Hematopoietic multipotent progenitor cell treated with erythropoietin and hydrocortisone succinate and interleukin-3 and kit ligand, for 15 days (in vitro differentiated cells): Measurements from ENCODE around the gene ACER2.
"Not testable (repeated sequence)": the region's sequence is repeated elsewhere in the genome, so short reads cannot be mapped to it uniquely, and the experiment has no call there.

ENCODE experiments used
- DNase-seq: peaks from one replicate; pipeline ENCODE4 v3.0.0-alpha.2; 2015; ENCODE audit warnings: low spot score

The ACER2 gene

DNA sequence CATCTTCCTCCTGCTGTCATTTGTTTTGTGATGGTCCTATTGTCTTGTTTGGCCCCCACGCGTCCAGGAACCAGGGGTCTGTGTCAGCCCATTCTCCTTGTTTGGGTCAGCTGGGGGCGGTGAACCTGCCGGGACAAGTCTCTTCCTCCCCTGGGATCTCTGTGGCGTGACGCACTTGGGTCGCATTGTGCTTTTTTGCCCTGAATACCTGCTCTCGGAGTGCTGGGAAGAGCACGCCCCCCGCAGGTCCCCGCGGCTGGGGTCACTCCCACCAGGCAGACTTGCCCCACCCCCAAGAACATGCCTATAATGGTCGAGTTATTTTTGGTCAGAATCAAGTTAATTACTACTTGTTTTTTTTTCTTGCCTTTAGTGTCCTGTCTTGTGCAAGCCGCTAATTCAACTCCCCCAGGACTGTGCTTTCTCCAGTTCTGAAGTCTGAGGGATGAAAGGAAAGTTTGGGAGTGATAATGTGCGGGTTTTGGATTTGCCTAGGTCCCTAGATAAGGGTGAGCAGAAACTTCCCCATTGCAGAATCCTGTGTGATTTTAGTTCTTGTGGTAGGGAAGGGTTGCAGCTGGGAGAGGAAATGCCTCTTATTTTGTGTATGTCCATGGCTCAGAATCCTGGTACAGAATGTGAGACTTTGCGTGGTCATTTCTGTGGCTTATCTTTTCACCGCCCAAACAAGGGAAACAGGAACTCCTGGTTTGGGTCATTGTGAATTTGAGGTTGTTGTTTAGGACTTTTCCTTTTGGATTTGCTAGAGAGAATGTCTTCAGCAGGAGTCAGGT is 789 bp downstream of the ACER2 start:
- DNase-seq, result no peak

GRCh38 chr9:19410195-19410503 is 1.3 kb downstream of the ACER2 start:
- no peak for DNase-seq

- no peak for DNase-seq
Measured at GRCh38 chr9:19410594-19410993, 1.8 kb downstream of the ACER2 start.

DNA sequence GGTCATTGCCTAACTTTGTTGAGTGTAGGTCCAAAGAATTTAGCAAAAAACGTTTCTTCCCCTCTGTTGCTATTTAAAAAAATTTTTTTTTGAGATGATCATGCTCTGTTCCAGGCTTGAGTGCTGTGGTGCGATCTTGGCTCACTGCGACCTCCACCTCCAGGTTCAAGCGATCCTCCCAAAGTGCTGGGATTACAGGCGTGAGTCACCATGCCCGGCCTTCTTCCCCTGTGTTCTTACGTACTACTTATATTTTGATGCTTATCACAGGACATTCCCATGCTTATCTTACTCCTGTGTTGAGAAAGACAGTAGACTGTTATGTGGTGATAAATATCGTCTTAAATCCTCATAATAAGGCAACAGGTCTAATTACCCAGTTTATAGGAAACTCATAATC is 2.5 kb downstream of the ACER2 start:
- DNase-seq, result no peak

GRCh38 chr9:19413456-19413855 is 4.6 kb downstream of the ACER2 start:
- not testable (repeated sequence) for DNase-seq

- DNase-seq, result no peak
Measured at GRCh38 chr9:19416143-19416542, 7.3 kb downstream of the ACER2 start.

GRCh38 chr9:19420877-19421276 is 12.1 kb downstream of the ACER2 start:
- no peak for DNase-seq

DNA sequence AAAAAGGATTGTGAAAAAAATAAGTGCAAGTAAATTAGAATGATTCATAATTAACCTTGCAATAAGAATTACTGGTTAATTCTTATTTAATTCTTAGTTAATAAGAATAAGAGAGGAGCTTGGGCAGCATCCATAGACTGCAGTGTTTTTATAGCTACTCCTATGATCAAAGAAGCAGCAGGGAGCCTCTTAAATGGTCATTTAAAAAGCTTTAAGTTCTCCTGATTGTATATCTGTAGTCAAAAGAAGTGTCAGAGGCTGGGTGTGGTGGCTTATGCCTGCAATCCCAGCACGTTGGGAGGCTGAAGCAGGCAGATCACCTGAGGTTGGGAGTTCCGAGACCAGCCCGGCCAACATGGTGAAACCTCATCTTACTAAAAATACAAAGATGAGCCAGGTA is 14.4 kb downstream of the ACER2 start:
- DNase-seq, result no peak

DNA sequence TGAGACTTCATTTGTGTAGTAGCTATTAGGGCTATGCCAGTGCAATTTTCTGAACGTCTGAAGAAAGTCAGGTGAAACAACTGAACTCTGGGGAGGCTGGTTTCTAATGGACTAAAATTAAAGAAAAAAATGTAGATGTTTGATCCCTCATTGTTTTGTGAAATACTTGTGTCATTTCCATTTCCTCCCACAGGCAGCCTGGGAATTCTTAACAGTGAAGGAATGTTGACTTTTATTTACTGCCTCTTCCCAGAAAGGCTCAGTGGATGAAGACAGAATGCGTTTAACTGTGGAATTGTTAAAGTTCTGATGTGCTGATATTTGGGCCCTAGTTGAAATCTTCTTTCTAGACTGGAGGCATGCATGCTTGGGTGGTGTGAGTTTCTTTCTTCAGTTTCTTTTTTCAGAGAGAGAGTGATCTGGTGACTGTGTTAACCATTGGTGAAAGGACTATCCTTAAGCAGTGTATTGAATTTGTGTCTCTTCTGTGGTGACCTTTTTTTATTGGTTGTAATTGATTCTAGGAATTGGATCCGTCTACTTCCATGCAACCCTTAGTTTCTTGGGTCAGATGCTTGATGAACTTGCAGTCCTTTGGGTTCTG is 15.5 kb downstream of the ACER2 start:
- no peak for DNase-seq

DNA sequence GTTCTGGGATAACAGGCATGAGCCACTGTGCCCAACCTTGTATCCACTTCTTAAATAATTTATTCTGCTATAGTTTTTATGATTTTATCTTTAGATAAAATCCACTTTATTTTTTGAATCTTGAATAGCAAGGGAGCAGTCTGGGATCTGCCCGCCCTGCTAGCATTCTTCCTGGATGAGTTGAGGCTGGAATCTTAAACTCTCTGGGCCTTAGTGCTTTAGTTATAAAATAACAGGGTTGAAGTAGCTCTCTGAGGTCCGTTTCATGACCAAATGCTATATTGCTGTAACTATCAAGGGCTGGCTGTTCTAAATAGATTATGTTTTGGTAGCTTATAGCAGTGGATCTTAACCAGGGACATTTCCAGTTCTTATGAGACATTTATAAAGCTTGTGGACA is 20.8 kb downstream of the ACER2 start:
- no peak for DNase-seq

DNA sequence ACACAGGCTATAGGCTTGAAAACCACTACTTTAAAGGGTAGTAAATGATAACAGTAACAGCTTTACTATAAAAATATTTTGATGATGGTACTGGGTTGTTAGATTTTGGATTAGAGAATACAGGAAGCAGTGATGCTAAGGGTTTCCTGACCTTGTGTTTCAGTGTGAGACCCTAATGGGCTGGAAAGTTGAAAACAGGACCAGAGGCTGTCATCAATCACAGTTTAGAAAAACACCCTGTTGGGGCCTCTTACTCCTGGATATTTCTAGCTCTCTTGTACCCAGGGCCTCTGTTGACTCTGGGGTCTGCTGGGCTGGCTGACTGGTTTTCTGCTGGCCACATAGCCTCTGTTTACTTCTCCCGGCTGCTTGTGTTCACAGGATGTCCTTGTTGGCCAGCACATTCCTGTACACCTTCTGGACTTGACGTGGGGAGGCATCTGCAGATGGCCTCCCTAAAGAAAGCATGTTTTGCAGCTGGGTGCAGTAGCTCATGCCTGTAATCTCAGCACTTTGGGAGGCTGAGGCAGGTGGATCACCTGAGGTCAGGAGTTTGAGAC is 21.5 kb downstream of the ACER2 start:
- no peak for DNase-seq

DNA sequence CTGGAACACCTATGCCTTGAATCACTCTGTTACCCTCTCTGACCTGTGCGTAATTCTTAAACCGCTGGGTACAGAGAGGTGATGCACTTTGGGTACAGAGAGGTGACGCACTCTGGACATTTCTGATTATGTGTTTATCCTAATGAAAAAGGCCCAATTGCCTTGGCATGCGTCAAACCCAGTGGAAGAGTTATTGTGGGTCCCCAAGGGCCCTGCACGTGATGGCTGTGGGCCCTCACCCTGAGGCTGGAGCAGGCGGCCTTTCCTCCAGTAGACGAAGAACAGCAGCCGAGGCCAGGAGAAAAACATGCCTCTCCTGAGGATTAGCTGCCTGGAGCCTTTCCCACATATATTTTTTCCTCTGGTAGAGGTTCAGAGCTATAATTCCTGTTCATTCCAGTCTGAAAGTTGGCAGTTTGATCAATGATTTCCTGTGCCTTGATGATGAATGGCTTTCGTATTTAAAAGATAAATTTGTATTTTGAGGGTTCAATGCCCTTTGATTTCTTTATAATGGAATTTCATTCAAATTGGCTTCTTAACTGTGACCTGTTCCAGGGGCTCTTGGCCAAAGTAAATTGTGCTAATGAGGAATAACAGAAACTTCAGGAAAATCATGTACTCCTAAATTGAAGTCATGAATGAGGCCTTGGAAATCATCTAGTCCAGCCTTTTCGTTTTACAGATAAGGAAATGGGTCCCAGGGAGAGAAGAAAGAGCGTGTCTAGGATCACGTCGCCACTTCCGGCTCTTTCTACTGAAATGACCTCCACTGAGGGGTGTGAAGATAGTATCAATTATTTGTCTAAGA is 22.8 kb downstream of the ACER2 start:
- no peak for DNase-seq

GRCh38 chr9:19432473-19432872 is 23.7 kb downstream of the ACER2 start:
- DNase-seq, result no peak

DNA sequence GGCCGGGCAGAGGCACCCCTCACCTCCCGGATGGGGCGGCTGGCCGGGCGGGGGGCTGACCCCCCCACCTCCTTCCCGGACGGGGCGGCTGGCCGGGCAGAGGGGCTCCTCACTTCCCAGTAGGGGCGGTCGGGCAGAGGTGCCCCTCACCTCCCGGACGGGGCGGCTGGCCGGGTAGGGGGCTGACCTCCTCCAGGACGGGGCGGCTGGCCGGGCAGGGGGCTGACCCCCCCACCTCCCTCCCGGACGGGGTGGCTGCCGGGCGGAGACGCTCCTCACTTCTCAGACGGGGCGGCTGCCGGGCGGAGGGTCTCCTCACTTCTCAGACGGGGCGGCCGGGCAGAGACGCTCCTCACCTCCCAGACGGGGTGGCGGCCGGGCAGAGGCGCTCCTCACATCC is 24.9 kb downstream of the ACER2 start:
- DNase-seq, result not testable (repeated sequence)

- no peak for DNase-seq
Measured at GRCh38 chr9:19440376-19440775, 31.6 kb downstream of the ACER2 start.

- DNase-seq, result no peak
Measured at GRCh38 chr9:19440823-19441580, 32.2 kb downstream of the ACER2 start.

- DNase-seq, result no peak
Measured at GRCh38 chr9:19441730-19442129, 32.9 kb downstream of the ACER2 start.

- no peak for DNase-seq
Measured at GRCh38 chr9:19442240-19442639, 33.4 kb downstream of the ACER2 start.

DNA sequence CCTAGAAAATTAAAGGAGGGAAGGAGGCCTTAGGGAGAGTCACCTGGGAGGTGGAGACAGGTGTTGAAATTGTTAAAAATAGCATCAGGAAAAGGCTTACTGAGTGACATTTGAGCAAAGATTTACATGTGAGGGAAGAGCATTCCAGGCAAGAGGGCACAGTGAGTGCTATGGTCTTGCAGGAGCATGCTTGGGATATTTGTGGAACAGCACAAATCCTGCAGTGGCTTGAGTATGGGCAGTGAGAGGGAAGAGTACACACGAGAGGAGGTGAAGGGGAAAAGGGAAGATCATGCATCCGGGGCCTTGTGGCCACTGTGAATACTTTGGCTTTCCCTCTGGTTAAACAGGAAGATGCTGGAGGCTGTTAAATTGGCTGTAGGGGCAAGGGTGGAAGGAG is 36.6 kb downstream of the ACER2 start:
- DNase-seq, result no peak

DNA sequence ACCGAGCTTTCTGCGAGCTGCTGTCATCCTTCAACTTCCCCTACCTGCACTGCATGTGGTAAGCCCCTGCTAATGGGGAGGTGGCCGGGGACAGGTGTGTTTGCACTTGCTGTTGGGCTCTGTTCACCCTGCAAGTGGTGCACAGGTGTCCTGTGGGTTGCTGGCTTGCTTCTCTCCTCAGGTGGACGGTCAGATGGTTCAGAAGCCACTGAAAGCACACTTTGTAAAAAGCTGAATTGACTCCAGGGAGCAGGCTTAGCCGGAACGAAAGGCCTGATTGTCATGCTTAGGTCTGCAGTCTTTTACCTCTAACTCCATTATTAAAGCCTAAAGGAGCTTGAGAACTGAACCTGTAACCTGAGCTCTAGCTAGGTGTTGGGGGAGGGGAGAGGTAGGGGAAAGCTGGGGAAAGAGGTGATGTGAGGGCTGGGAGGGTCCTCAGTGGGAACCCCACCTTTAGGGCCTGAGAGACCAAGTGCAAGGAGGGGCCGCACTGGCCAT is 37.6 kb downstream of the ACER2 start:
- no peak for DNase-seq

- no peak for DNase-seq
Measured at GRCh38 chr9:19451240-19452087, 42.7 kb downstream of the ACER2 start.
